GM19240 (cell line): ENCODE results near the gene KLHL25.
A peak's percentile ranks its signal among the peaks of the same experiment; 100 is the strongest.
"Not testable (repeated sequence)": the region's sequence is repeated elsewhere in the genome, so short reads cannot be mapped to it uniquely, and the experiment has no call there.

Experiments used
- DNase-seq: peaks from one replicate; pipeline ENCODE4 v3.0.0; 2011; ENCODE audit warnings: low spot score; ENCODE audit not compliant: insufficient read length

Gene KLHL25

GRCh38 chr15:85804481-85805170, 9.9 kb upstream of the KLHL25 start:
- no peak for DNase-seq

GRCh38 chr15:85802617-85803016, 7.9 kb upstream of the KLHL25 start:
- not testable (repeated sequence) for DNase-seq

- DNase-seq = no peak
Observed at GRCh38 chr15:85800478-85801123, 5.9 kb upstream of the KLHL25 start.

GRCh38 chr15:85796371-85796770, 1.6 kb upstream of the KLHL25 start:
- DNase-seq = not testable (repeated sequence)

- DNase-seq = no peak
Observed at GRCh38 chr15:85795337-85796305, 896 bp upstream of the KLHL25 start.

GRCh38 chr15:85793641-85794597, 806 bp downstream of the KLHL25 start:
- peak; percentile 25 for DNase-seq

GRCh38 chr15:85792912-85793590, 1.7 kb downstream of the KLHL25 start:
- DNase-seq = no peak

GRCh38 chr15:85792102-85792731, 2.5 kb downstream of the KLHL25 start:
- DNase-seq = no peak

GRCh38 chr15:85789496-85789875, 5.2 kb downstream of the KLHL25 start:
- DNase-seq = no peak

- DNase-seq = no peak
Observed at GRCh38 chr15:85788771-85789495, 5.8 kb downstream of the KLHL25 start.

GRCh38 chr15:85786781-85787114, 8.0 kb downstream of the KLHL25 start:
- no peak for DNase-seq

- no peak for DNase-seq
Observed at GRCh38 chr15:85785887-85786780, 8.6 kb downstream of the KLHL25 start.

GRCh38 chr15:85782064-85782463, 12.7 kb downstream of the KLHL25 start:
- DNase-seq = no peak

- DNase-seq = no peak
Observed at GRCh38 chr15:85781099-85781498, 13.6 kb downstream of the KLHL25 start.

- no peak for DNase-seq
Observed at GRCh38 chr15:85780225-85780985, 14.3 kb downstream of the KLHL25 start.

- no peak for DNase-seq
Observed at GRCh38 chr15:85779249-85779648, 15.5 kb downstream of the KLHL25 start.

GRCh38 chr15:85778107-85778776, 16.5 kb downstream of the KLHL25 start:
- no peak for DNase-seq
